GM13976 (cell line): Measurements from ENCODE around the gene CACNB4.
A peak's percentile ranks its signal among the peaks of the same experiment; 100 is the strongest.

ENCODE experiments used
- DNase-seq: peaks from one replicate; pipeline ENCODE4 v3.0.0; 2012; ENCODE audit warnings: low spot score
- CTCF ChIP-seq: IDR thresholded peaks from 2 replicates; pipeline ENCODE4 v1.5.1; 2012; ENCODE audit warnings: borderline replicate concordance, mild to moderate bottlenecking; ENCODE audit not compliant: insufficient read depth; ENCODE audit errors: extremely low read depth, missing control alignments, control extremely low read depth
- in situ Hi-C: fragments of 300-500 bp; cut with MboI; formaldehyde crosslinking; loops from one replicate; pipeline ENCODE4 v1.12.0; 2022; ENCODE audit warnings: low sequenced_read_pairs, mixed read lengths, inconsistent platforms; ENCODE audit not compliant: unreplicated experiment

Gene CACNB4

GRCh38 chr2:152068226-152068625 is 30.6 kb downstream of the CACNB4 start:
- no peak for TF ChIP-seq CTCF
- no peak for DNase-seq
- in situ Hi-C loops: no loop called here

- TF ChIP-seq CTCF: no peak
- in situ Hi-C loops: no loop called here
- DNase-seq: no peak
Observed at GRCh38 chr2:152067823-152068222, 31.0 kb downstream of the CACNB4 start.

GRCh38 chr2:152065945-152066344 is 32.9 kb downstream of the CACNB4 start:
- in situ Hi-C loops: no loop called here
- TF ChIP-seq CTCF: no peak
- no peak for DNase-seq

- no peak for TF ChIP-seq CTCF
- in situ Hi-C loops: no loop called here
- DNase-seq: no peak
Observed at GRCh38 chr2:152064001-152064400, 34.8 kb downstream of the CACNB4 start.

GRCh38 chr2:152063325-152063924 is 35.4 kb downstream of the CACNB4 start:
- in situ Hi-C loops: no loop called here
- TF ChIP-seq CTCF: no peak
- no peak for DNase-seq

- no peak for TF ChIP-seq CTCF
- peak; percentile 38 for DNase-seq
- in situ Hi-C loops: no loop called here
Observed at GRCh38 chr2:152062125-152063091, 36.4 kb downstream of the CACNB4 start.
